Activated effector memory CD4-positive, alpha-beta T cell treated with anti-CD3 and anti-CD28 coated beads, Interleukin-2, amount 50 U/mL, for 16 hours (primary cell): ENCODE results near the gene TMED4.
A peak's percentile ranks its signal among the peaks of the same experiment; 100 is the strongest.

Source experiments
- DNase-seq: peaks from one replicate; pipeline ENCODE4 v3.0.0-alpha.2; 2020

Gene TMED4

DNA sequence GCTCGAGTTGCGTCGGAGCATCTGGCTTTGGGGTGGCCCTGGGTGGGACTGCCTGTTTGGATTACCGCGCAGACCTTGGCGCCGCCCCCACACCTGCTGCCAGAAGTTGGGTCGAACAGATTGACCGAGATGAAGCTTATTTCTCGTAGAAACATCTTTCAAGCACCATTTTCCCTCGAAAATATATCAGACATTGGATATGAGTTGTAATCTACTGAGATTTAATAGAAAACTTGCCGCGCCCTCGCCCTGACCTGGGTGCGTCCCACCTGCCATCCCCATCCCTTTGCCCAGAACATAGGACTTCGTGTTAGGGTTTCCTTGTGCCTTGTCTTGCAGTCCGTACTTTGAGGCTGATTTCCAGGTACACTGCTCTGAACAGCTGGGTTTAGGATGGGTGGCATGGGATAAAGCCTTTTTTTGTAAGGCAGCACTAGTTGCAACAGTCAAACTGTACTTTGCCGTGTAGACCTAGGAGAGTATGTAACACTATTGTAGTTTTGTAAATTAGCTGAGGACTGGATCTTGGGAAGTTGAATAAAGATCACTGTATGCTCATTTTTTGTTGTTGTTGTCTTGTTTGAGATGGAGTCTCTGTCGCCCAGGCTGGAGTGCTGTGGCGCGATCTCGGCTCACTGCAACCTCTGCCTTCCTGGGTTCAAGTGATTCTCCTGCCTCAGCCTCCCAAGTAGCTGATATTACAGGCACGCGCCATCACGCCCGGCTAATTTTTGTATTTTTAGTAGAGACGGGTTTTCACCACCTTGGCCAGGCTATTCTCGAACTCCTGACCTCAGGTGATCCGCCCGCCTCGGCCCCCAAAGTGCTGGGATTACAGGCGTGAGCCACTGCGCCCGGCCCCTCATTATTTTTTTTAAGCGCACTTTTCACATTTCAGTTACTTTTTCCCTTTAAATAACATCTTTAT, 25.4 kb upstream of the TMED4 start:
- no peak for DNase-seq

GRCh38 chr7:44606341-44607140, 24.5 kb upstream of the TMED4 start, which contains the start of gene OGDH:
OGDH (plus strand) TSS chr7:44606627; CDS start chr7:44624344, 17,717 bp downstream.
- DNase-seq, result peak; percentile 100

DNA sequence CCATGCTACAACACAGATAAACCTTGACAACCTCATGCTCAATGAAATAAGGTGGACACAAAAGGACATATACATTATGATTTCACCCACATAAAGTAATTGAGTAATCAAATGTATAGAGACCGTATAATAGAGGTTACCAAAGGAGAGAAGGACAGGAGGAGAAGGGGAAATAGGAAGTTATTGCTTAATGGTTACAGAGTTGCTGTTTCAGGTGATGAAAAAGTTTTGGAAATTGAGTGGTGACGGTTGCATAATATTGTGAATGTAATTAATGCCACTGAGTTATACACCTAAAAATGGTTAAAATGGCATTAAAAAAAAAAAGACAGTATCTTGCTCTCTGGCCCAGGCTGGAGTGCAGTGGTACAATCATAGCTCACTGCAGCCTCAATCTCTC, 22.9 kb upstream of the TMED4 start:
- DNase-seq, result no peak

DNA sequence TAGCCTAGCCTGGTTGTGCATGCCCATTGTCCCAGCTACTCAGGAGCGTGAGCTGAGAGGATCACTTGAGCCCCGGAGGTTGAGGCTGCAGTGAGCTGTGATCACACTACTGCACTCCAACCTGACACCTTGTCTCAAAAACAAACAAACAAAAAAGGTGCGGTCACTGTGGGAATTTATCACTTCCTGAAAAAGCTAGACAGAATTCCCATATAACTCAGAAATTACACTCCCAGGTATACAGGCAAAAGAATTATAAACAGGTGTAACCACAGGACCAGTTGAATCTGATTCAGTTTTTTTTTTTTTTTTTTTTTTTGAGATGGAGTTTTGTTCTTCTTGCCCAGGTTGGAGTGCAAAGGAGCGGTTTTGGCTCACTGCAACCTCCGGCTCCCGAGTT, 21.2 kb upstream of the TMED4 start:
- no peak for DNase-seq

GRCh38 chr7:44602576-44602910, 20.5 kb upstream of the TMED4 start:
- DNase-seq, result peak; percentile 5

DNA sequence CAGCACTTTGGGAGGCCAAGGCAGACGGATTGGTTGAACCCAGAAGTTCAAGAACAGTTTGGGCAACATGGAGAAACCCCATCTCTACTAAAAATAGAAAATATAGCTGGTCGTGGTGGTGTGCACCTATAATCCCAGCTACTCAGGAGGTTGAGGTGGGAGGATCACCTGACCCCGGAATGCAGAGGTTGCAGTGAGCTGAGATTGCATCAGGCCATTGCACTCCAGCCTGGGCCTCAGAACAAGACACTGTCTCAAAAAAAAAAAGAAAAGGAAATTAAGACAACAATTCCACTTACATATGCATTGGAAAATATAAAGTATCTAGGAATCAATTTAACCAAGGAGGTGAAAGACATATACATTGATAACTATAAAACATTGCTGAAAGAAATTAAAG, 17.2 kb upstream of the TMED4 start:
- no peak for DNase-seq

DNA sequence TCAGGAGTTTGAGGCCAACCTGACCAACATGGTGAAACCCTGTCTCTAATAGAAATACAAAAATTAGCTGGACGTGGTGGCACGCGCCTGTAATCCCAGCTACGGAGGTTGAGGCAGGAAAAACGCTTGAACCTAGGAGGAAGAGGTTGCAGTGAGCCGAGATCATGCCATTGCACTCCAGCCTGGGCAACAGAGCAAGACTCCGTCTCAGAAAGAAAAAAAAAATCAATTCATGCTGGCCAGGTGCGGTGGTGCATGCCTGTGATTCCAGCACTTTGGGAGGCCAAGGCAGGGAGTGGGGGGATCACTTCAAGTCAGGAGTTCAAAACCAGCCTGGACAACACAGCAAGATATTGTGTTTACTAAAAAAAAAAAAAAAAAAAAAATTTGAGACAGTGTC, 15.2 kb upstream of the TMED4 start:
- peak; percentile 27 for DNase-seq

GRCh38 chr7:44595934-44596635, 14.1 kb upstream of the TMED4 start:
- DNase-seq, result peak; percentile 31

DNA sequence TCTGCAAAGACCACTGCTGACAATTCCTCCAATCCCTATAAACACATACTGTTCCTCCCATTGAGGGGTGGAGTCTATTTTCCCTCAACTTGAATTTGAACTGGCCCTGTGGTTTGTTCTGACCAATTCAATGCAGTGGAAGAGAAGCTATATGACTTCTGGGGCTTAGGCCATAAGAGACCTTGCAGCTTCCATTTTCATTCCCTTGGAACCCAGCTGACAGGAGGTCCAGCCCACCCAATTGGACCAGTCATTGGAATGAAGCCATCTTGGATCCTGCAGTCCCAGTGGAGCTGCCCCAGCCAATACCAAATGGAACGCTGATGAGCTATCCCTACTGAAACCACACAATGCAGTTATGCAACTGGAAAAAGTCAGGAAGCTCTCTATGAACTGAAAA, 8.9 kb upstream of the TMED4 start:
- DNase-seq, result no peak

- DNase-seq, result peak; percentile 80
Measured at GRCh38 chr7:44587843-44588711, 6.0 kb upstream of the TMED4 start.

DNA sequence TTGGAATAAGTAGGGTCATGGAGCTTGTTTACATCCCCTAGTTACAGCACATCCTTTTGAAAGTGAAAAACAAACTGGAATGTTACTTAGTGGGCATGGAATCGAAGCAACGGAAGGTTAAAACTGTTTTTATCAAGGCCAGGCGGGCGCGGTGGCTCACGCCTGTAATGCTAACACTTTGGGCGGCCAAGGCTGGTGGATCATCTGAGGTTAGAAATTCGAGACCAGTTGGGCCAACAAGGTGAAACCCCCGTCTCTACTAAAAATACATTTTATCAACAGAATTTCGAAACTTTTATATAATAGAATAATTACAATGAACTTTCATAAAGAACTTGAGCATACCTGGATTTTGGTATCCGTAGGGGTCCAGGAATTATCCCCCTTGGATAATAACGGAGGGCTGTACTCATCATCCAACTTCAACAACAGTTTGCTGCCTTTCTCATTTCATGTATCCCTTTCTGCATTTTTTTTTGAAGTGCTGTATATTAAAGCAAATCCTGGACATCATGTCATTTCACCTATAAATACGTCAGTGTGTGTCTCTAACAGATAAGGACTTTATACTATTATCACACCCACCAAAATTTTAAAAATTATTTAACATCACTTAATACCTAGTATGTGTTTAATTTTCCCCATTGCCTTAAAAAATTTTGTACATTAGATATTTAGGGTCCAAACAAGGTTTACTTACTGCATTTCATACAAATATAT, 1.3 kb upstream of the TMED4 start:
- DNase-seq, result no peak

DNA sequence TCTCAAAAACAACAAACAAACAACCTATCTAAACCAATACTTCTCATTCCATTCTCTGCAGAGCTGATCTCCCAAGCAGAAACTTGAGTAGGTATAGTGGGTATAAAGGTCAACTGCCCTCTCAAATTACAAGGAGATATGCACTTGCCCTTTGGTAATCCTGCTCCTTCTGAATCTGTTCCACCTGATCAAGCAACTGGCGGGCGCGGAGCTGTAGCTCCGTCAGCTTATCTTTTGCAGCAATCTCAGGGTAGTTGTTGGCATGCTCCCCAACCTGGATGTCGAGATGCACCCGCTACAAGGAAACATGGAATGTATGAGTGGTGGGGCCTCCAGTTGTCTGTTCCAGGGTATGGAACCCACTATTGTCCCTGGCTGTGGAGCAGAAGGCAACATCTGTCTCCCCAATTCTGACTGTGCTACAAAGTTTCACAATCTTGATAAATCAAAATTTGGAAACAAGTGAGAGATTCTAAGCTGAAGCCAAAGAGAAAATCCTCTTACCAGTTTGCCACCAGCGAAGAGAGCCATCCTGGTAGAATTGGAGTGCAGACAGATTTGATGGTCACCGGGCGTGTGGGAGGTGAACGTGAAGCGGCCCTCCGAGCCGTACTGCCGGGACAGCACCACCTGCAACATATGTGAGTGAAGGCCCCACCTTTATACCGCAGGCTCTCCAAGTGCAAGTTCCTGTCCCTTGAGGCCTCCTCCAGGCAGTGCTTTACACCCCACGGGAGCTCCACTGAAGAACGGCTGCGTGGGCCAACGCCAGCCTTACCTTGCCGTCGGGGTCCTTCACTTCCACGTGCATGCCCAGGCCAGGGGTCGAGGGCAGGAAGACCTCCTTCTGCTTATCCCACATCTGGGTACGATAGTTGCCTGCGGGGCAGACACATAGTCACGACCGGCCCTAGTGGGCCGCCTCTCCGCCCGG, 819 bp downstream of the TMED4 start:
- peak; percentile 81 for DNase-seq

- no peak for DNase-seq
Measured at GRCh38 chr7:44576228-44576627, 5.8 kb downstream of the TMED4 start.

- DNase-seq, result no peak
Measured at GRCh38 chr7:44575054-44575453, 7.0 kb downstream of the TMED4 start.

GRCh38 chr7:44574287-44574872, 7.7 kb downstream of the TMED4 start:
- DNase-seq, result no peak

DNA sequence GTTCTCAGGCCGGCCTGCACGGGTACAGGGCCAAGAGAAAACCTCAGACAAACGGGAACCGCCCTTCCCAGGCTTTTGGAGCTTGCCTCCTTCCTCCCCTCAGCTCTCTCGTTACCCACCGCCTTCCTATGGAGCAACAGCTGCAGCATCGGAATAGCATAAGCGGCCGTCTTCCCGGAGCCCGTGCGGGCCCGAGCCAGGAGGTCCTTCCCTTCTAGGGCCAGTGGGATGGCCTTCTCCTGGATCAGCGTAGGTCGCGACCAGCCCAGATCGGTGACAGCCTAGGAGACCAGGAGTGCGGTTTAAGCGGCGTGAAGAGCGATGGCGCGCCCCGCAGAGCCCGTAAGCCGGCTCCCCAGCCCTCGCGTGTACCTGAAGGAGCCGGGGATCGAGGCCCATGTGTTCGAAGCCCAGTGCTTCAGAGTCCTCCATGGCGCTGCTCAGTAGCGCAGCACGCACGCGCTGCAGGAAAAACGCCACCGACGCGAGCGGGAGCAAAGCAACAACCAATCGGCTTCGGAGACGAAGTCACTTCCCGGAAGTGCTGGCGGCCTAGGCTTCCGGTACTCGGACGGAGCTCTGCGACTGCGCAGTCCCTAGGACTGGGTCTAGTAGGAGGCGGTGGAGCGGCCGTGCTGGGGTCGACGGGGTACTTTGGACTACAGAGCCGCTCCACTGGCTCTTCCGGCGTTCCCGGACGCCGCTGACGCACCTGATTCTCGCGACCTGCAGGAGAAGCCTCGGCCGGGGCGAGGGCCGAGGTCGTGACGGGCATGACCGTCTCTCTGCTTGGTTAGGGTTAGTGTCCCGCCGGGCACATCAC, 8.4 kb downstream of the TMED4 start, which contains the start of gene DDX56:
TSS of gene DDX56 (minus strand) at position 445 of the 823 bp plus-strand sequence. CDS start at position 432, 13 bp downstream.
- peak; percentile 98 for DNase-seq

GRCh38 chr7:44572771-44573170, 9.3 kb downstream of the TMED4 start:
- DNase-seq, result peak; percentile 45

DNA sequence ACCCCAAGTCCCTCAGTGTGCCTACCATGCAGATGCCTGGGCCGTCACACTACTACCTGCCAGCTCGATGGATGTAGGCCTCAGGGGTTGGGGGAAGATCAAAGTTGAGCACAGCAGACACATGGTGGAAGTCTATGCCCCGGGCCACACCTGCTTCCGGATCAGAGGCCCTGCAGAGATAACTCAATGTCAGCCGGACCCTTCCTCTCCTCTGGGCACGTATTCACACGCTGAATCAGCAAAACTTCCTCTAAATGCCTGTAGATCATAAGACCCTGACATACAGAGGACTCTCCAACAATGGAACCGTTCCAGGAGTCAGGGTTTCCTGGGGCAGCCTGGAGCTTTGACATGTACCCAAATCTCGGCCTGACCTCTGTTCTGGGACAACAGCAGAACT, 12.1 kb downstream of the TMED4 start:
- DNase-seq, result peak; percentile 27
